Esophagus muscularis mucosa (tissue), 4 donors: ENCODE data around the gene MZT2A. TPM values are rescaled to one million over a fixed set of nuclear protein-coding genes. Genes with fewer than 3 reads are reported as not detected.
"Not testable (repeated sequence)": the region's sequence is repeated elsewhere in the genome, so short reads cannot be mapped to it uniquely, and the experiment has no call there.

Experiments used
- DNase-seq: peaks from one replicate; pipeline ENCODE4 v3.0.0-alpha.2; 2017; ENCODE audit errors: extremely low spot score
- H3K27ac ChIP-seq, 4 donors: fragments of 200-600 bp; sonication (generic); replicated peaks in 1 of 4; 1 replicate in 3 of 4; 2 replicates in 1 of 4; pipeline ENCODE4 v1.5.1; 2016 to 2019; ENCODE audit warnings: mild to moderate bottlenecking in 1 of 4
- H3K27me3 ChIP-seq, 4 donors: fragments of 200-600 bp; sonication (generic); one replicate each; pipeline versions ENCODE4 v1.5.1 to v1.6.0; 2016 to 2019
- H3K36me3 ChIP-seq, 4 donors: fragments of 200-600 bp; sonication (generic); one replicate each; pipeline ENCODE4 v1.5.1; 2016 to 2019
- H3K4me1 ChIP-seq, 4 donors: fragments of 200-600 bp; sonication (generic); one replicate each; pipeline ENCODE4 v1.5.1; 2016 to 2019
- H3K4me3 ChIP-seq, 4 donors: fragments of 200-600 bp; sonication (generic); 1 replicate in 2 of 4; 2 replicates in 2 of 4; pipeline ENCODE4 v1.5.1; 2016 to 2019; ENCODE audit warnings: mild to moderate bottlenecking in 4 of 4, moderate library complexity in 1 of 4
- H3K9me3 ChIP-seq, 4 donors: fragments of 200-600 bp; sonication (generic); 1 replicate in 3 of 4; 2 replicates in 1 of 4; pipeline ENCODE4 v1.5.1; 2016 to 2019
- CTCF ChIP-seq, 3 experiments: fragments of 200-600 bp in 2 of 3; fragments of 450-650 bp in 1 of 3; sonication (generic) in 2 of 3; IDR thresholded peaks; one replicate each; pipeline ENCODE4 v1.5.1; 2017 to 2019; ENCODE audit warnings: antibody characterized with exemption in 3 of 3, mild to moderate bottlenecking in 2 of 3, moderate library complexity in 1 of 3
- EP300 ChIP-seq: sonication (generic); formaldehyde crosslinking; IDR thresholded peaks from one replicate; pipeline ENCODE4 v1.6.1; 2017; ENCODE audit warnings: antibody characterized with exemption
- POLR2A ChIP-seq: fragments of 450-650 bp; IDR thresholded peaks from one replicate; pipeline ENCODE4 v1.6.1; 2017; ENCODE audit warnings: antibody characterized with exemption, moderate library complexity, mild to moderate bottlenecking, low read depth
- POLR2AphosphoS5 ChIP-seq, 2 donors: sonication (generic); formaldehyde crosslinking; IDR thresholded peaks; one replicate each; pipeline ENCODE4 v1.6.1; 2017; ENCODE audit warnings: antibody characterized with exemption in 2 of 2
- WGBS: methylation state at CpG from one replicate; pipeline ENCODE4 v1.1.5; 2018; 5-methylcytosine and 5-hydroxymethylcytosine counted together
- intact Hi-C: fragments of 100-400 bp; cut with DNase I; formaldehyde crosslinking; loops from one replicate; pipeline ENCODE4 v1.15.1; 2023
- total RNA-seq, 4 donors: library from RNA; depleted of rRNA; stranded (reverse); fragments of >200 nt; gene quantifications; one replicate each; pipeline versions ENCODE4 v1.1.0 to v1.2.1, GENCODE V29; 2016

The MZT2A gene
- total RNA-seq, result 100 to 1,000 TPM in 1 of 4 donors, 10 to 100 TPM in 3; 74.8 to 107 (median 88.9) TPM

GRCh38 chr2:131492015-131492417 is at the start of gene MZT2A:
MZT2A (minus strand) TSS chr2:131492397; CDS start chr2:131492376, 21 bp downstream.
- DNase-seq, H3K9me3 ChIP-seq, H3K36me3 ChIP-seq, H3K27me3 ChIP-seq: not testable (repeated sequence)
- no CpG with 5 or more reads among the region's 53 CpGs for WGBS
- Histone ChIP-seq H3K4me3 (peak within 1 kb of the TSS; percentile 88 to 93 (median 90)), H3K4me1 (peaks cover 23 to 39% (median 33%) of the 10 kb centered on the region in 4 donors), H3K27ac (peak within 1 kb of the TSS; percentile 88 to 92 (median 90))
- intact Hi-C loops, result loop anchor here (5.0 to 10.0 kb wide), 2 partner anchors 80 to 183 kb away; no protein-coding TSS in a partner anchor

- WGBS, result 95% methylated on average over 13 of the region's 13 CpGs
- peak; percentile 72 for DNase-seq
These were observed 46.7 kb upstream of the MZT2A start for GRCh38 chr2:131538856-131539255.

GRCh38 chr2:131536841-131537240 is 44.6 kb upstream of the MZT2A start:
- intact Hi-C loops, result not testable (repeated sequence)
- WGBS, result 96% methylated on average over 13 of the region's 14 CpGs

More at GRCh38 chr2:131538856-131539255, 46.7 kb upstream of the MZT2A start:
- intact Hi-C loops, H3K27me3 ChIP-seq, H3K9me3 ChIP-seq, H3K27ac ChIP-seq, H3K4me1 ChIP-seq, H3K4me3 ChIP-seq, H3K36me3 ChIP-seq: not testable (repeated sequence)

GRCh38 chr2:131535951-131536826 is 44.0 kb upstream of the MZT2A start:
- H3K4me3 ChIP-seq, H3K36me3 ChIP-seq, H3K27ac ChIP-seq, intact Hi-C loops, H3K27me3 ChIP-seq, H3K9me3 ChIP-seq, H3K4me1 ChIP-seq: not testable (repeated sequence)
- WGBS, result 82% methylated on average over 10 of the region's 21 CpGs
- DNase-seq, result peak; percentile 88

More at GRCh38 chr2:131536841-131537240, 44.6 kb upstream of the MZT2A start:
- H3K4me1 ChIP-seq, H3K27ac ChIP-seq, H3K4me3 ChIP-seq, H3K27me3 ChIP-seq, H3K36me3 ChIP-seq, H3K9me3 ChIP-seq: not testable (repeated sequence)
- DNase-seq, result peak; percentile 78

GRCh38 chr2:131535526-131535925 is 43.3 kb upstream of the MZT2A start:
- Histone ChIP-seq H3K27ac (no peak overlapping the region), H3K27me3 (peaks cover 0 to 4% (median 0%) of the 10 kb centered on the region in 4 donors), H3K36me3 (no peaks in the 10 kb centered on the region), H3K9me3 (no peaks in the 10 kb centered on the region), H3K4me3 (no peak overlapping the region), H3K4me1 (no peaks in the 10 kb centered on the region)
- 73% methylated on average over 4 of the region's 4 CpGs for WGBS
- intact Hi-C loops, result no loop called here
- peak; percentile 68 for DNase-seq
- TF ChIP-seq POLR2A (no peak), EP300 (no peak), CTCF (IDR thresholded peaks at IDR 0.05) (no peak), POLR2AphosphoS5 (IDR thresholded peaks at IDR 0.05) (no peak)

GRCh38 chr2:131534965-131535364 is 42.8 kb upstream of the MZT2A start:
- H3K27ac ChIP-seq, DNase-seq, H3K4me3 ChIP-seq, H3K36me3 ChIP-seq, H3K4me1 ChIP-seq, H3K9me3 ChIP-seq, intact Hi-C loops, H3K27me3 ChIP-seq: not testable (repeated sequence)
- 78% methylated on average over 11 of the region's 11 CpGs for WGBS

GRCh38 chr2:131534317-131534672 is 42.1 kb upstream of the MZT2A start:
- H3K4me3 ChIP-seq, H3K4me1 ChIP-seq, H3K27ac ChIP-seq, H3K27me3 ChIP-seq, H3K9me3 ChIP-seq, intact Hi-C loops, H3K36me3 ChIP-seq, DNase-seq: not testable (repeated sequence)
- WGBS, result no CpG with 5 or more reads among the region's 13 CpGs

GRCh38 chr2:131533609-131534316 is 41.6 kb upstream of the MZT2A start:
- H3K27me3 ChIP-seq, H3K4me1 ChIP-seq, H3K36me3 ChIP-seq, intact Hi-C loops, H3K4me3 ChIP-seq, H3K9me3 ChIP-seq, H3K27ac ChIP-seq: not testable (repeated sequence)
- DNase-seq, result peak; percentile 86
- 93% methylated on average over 9 of the region's 17 CpGs for WGBS

GRCh38 chr2:131532723-131533608 is 40.8 kb upstream of the MZT2A start:
- DNase-seq, result peak; percentile 79
- H3K9me3 ChIP-seq, H3K27ac ChIP-seq, intact Hi-C loops, H3K4me3 ChIP-seq, H3K27me3 ChIP-seq, H3K36me3 ChIP-seq: not testable (repeated sequence)
- WGBS, result 93% methylated on average over 13 of the region's 23 CpGs
- H3K4me1 ChIP-seq, result peaks cover 0 to 16% (median 11%) of the 10 kb centered on the region in 4 donors

- H3K9me3 ChIP-seq, H3K36me3 ChIP-seq, DNase-seq, H3K27me3 ChIP-seq, intact Hi-C loops, H3K4me3 ChIP-seq, H3K27ac ChIP-seq: not testable (repeated sequence)
- H3K4me1 ChIP-seq, result peaks cover 0 to 21% (median 17%) of the 10 kb centered on the region in 4 donors
- 87% methylated on average over 6 of the region's 11 CpGs for WGBS
These were observed 39.5 kb upstream of the MZT2A start for GRCh38 chr2:131531547-131532185.
